NB4 (cell line): ENCODE results near the gene PLEKHA8.

Experiments
- CTCF ChIP-seq: IDR thresholded peaks from one replicate; pipeline ENCODE4 v1.5.1; 2012; ENCODE audit warnings: low read depth, low read length
- MAX ChIP-seq: IDR thresholded peaks from 2 replicates; pipeline ENCODE4 v1.6.1; 2011; ENCODE audit warnings: low read depth, low read length
- MYC ChIP-seq: IDR thresholded peaks from 2 replicates; pipeline ENCODE4 v1.6.1; 2011; ENCODE audit warnings: low read depth, low read length
- POLR2A ChIP-seq: IDR thresholded peaks from 2 replicates; pipeline ENCODE4 v1.6.1; 2011; ENCODE audit warnings: mild to moderate bottlenecking; ENCODE audit not compliant: insufficient read length; ENCODE audit errors: extremely low read depth

GRCh38 chr7:30113144-30113543 is 84.9 kb downstream of the PLEKHA8 start:
- TF ChIP-seq CTCF (no peak), POLR2A (no peak), MYC (no peak), MAX (no peak)
